PFSK-1 (cell line): Measurements from ENCODE around the gene NOL9.

Experiments used
- FOXP2 ChIP-seq: optimal IDR thresholded peaks from 2 replicates; pipeline ENCODE3; 2011; ENCODE audit warnings: borderline replicate concordance, control low read depth, inconsistent platforms; ENCODE audit not compliant: insufficient read depth; ENCODE audit errors: extremely low read length, extremely low read depth
- POLR2AphosphoS5 ChIP-seq: IDR thresholded peaks from 2 replicates; pipeline ENCODE4 v1.6.1; 2012; ENCODE audit warnings: low read depth, mild to moderate bottlenecking, control low read depth, low read length, moderate library complexity
- TAF1 ChIP-seq: IDR thresholded peaks from 2 replicates; pipeline ENCODE4 v1.6.1; 2012; ENCODE audit warnings: low read length, control low read depth, borderline replicate concordance; ENCODE audit not compliant: insufficient read depth

- TF ChIP-seq POLR2AphosphoS5 (no peak), FOXP2 (no peak), TAF1 (no peak)
These were observed 16.7 kb upstream of the NOL9 start for GRCh38 chr1:6570987-6571386.
